ENCODE results near the gene TNFRSF19.

DNA sequence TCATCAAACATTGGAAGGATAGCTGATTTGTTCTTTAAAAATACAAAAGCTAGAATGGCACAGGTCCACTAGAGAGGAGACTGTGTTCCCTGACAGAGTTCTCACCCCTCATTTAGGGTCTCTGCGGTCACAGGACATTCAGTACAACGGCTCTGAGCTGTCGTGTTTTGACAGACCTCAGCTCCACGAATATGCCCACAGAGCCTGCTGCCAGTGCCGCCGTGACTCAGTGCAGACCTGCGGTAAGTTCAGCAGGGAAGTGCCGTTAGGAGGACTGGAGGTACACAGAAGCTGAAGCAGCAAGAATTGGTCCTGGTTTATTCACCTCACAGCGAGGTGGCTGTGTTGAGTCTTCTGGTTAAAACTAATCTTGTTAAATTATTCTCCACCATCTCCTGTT is 90.0 kb downstream of the TNFRSF19 start:
- TF ChIP-seq, protein P1, sequence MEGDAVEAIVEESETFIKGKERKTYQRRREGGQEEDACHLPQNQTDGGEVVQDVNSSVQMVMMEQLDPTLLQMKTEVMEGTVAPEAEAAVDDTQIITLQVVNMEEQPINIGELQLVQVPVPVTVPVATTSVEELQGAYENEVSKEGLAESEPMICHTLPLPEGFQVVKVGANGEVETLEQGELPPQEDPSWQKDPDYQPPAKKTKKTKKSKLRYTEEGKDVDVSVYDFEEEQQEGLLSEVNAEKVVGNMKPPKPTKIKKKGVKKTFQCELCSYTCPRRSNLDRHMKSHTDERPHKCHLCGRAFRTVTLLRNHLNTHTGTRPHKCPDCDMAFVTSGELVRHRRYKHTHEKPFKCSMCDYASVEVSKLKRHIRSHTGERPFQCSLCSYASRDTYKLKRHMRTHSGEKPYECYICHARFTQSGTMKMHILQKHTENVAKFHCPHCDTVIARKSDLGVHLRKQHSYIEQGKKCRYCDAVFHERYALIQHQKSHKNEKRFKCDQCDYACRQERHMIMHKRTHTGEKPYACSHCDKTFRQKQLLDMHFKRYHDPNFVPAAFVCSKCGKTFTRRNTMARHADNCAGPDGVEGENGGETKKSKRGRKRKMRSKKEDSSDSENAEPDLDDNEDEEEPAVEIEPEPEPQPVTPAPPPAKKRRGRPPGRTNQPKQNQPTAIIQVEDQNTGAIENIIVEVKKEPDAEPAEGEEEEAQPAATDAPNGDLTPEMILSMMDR (IDR thresholded peaks at IDR 0.05 in 4 of 5, conservative IDR thresholded peaks at IDR 0.05 in 1 of 5) = no peak
- TF ChIP-seq POLR2A (IDR thresholded peaks at IDR 0.05) = no peak
